Measurements from ENCODE around the gene ADCY4. TPM values are rescaled to one million over a fixed set of nuclear protein-coding genes. Genes with fewer than 3 reads are reported as not detected.
"Not testable (repeated sequence)": the region's sequence is repeated elsewhere in the genome, so short reads cannot be mapped to it uniquely, and the experiment has no call there.

ADCY4 gene
- total RNA-seq, 1 donor from 2014 or later, result 9.6 TPM

- no peak for DNase-seq
Observed at GRCh38 chr14:24338843-24339242, 4.0 kb upstream of the ADCY4 start.

- no peak for DNase-seq
Observed at GRCh38 chr14:24337824-24338175, 2.9 kb upstream of the ADCY4 start.

- no peak for DNase-seq
Observed at GRCh38 chr14:24337144-24337823, 2.4 kb upstream of the ADCY4 start.

- no peak for DNase-seq
Observed at GRCh38 chr14:24335461-24336171, 745 bp upstream of the ADCY4 start.

GRCh38 chr14:24332268-24332993, 2.4 kb downstream of the ADCY4 start:
- peak; percentile 73 for DNase-seq

GRCh38 chr14:24331731-24332267, 3.1 kb downstream of the ADCY4 start:
- no peak for DNase-seq

GRCh38 chr14:24330973-24331674, 3.7 kb downstream of the ADCY4 start:
- DNase-seq, result no peak

GRCh38 chr14:24329736-24330135, 5.1 kb downstream of the ADCY4 start:
- DNase-seq, result no peak

GRCh38 chr14:24329073-24329663, 5.7 kb downstream of the ADCY4 start:
- no peak for DNase-seq

GRCh38 chr14:24327914-24328313, 7.0 kb downstream of the ADCY4 start:
- not testable (repeated sequence) for DNase-seq

- DNase-seq, result no peak
Observed at GRCh38 chr14:24327303-24327702, 7.6 kb downstream of the ADCY4 start.

- DNase-seq, result no peak
Observed at GRCh38 chr14:24325963-24326362, 8.9 kb downstream of the ADCY4 start.

GRCh38 chr14:24325041-24325530, 9.8 kb downstream of the ADCY4 start:
- no peak for DNase-seq

GRCh38 chr14:24324024-24324423, 10.8 kb downstream of the ADCY4 start:
- no peak for DNase-seq

GRCh38 chr14:24323341-24323740, 11.5 kb downstream of the ADCY4 start:
- no peak for DNase-seq

GRCh38 chr14:24322672-24323071, 12.2 kb downstream of the ADCY4 start:
- no peak for DNase-seq

- DNase-seq, result no peak
Observed at GRCh38 chr14:24321212-24321975, 13.5 kb downstream of the ADCY4 start.

- DNase-seq, result no peak
Observed at GRCh38 chr14:24317141-24317928, 17.5 kb downstream of the ADCY4 start.

GRCh38 chr14:24316597-24316950, 18.3 kb downstream of the ADCY4 start:
- DNase-seq, result no peak
